Measurements from ENCODE around the gene CCNY.

The CCNY gene

DNA sequence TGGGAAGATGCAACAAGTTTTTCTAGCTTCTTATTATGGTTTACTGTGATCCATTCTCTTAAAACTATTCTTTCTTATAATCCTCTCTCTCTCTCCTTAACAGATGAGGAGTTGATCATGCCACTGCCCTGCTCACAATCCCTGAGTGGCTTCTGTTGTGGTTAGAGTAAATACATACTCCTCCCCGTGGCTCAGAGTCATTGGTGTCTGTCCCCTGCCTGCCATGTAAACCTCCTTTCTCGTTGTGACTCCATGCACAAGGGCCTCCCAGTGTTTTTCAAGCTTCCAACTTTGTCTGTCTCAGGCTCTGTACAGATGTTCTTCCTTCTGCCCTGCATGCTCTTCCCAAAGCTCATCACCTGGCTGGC, 20.4 kb downstream of the CCNY start:
- H3K9me2 ChIP-seq (replicated peaks; ENCODE audit: insufficient read depth, low read length): no peaks in the 10 kb centered on the region
- no peak overlapping the region for H3K27ac ChIP-seq (ENCODE audit: low read length)
- H2AFZ ChIP-seq (ENCODE audit: low read length): no peak overlapping the region
- H3K4me3 ChIP-seq (ENCODE audit: low read length): no peak overlapping the region
- peaks cover 16% of the 10 kb centered on the region for H3K4me1 ChIP-seq (ENCODE audit: low read length)
- H3K27me3 ChIP-seq (replicated peaks; ENCODE audit: insufficient read depth, low read length): no peaks in the 10 kb centered on the region
- no peaks in the 10 kb centered on the region for H3K36me3 ChIP-seq (replicated peaks; ENCODE audit: insufficient read depth, low read length)
- H4K20me1 ChIP-seq (ENCODE audit: insufficient read depth, low read length): 0 out of 2 replicates have a peak, but pooled peaks cover 3% of the 10 kb centered on the region
- H3F3A ChIP-seq (ENCODE audit: insufficient read depth, low read length): peaks cover 5% of the 10 kb centered on the region; the same call in 1 of the 2 replicates
- no peak overlapping the region for H3K9ac ChIP-seq (ENCODE audit: low read length)
- H3K79me2 ChIP-seq (ENCODE audit: low read length): peaks cover 87% of the 10 kb centered on the region
- no peak overlapping the region for H3K4me2 ChIP-seq (ENCODE audit: low read depth, low read length)
- no peak for DNase-seq
- no peaks in the 10 kb centered on the region for H3K9me3 ChIP-seq (replicated peaks; ENCODE audit: insufficient read depth, low read length)
- TF ChIP-seq, protein P1, sequence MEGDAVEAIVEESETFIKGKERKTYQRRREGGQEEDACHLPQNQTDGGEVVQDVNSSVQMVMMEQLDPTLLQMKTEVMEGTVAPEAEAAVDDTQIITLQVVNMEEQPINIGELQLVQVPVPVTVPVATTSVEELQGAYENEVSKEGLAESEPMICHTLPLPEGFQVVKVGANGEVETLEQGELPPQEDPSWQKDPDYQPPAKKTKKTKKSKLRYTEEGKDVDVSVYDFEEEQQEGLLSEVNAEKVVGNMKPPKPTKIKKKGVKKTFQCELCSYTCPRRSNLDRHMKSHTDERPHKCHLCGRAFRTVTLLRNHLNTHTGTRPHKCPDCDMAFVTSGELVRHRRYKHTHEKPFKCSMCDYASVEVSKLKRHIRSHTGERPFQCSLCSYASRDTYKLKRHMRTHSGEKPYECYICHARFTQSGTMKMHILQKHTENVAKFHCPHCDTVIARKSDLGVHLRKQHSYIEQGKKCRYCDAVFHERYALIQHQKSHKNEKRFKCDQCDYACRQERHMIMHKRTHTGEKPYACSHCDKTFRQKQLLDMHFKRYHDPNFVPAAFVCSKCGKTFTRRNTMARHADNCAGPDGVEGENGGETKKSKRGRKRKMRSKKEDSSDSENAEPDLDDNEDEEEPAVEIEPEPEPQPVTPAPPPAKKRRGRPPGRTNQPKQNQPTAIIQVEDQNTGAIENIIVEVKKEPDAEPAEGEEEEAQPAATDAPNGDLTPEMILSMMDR (IDR thresholded peaks at IDR 0.05; ENCODE audit: low read length): no peak
- TF ChIP-seq EZH2 (optimal IDR thresholded peaks at IDR 0.05; ENCODE audit: low read depth, low read length) (no peak), EZH2phosphoT487 (IDR thresholded peaks at IDR 0.05; ENCODE audit: low read length) (no peak)

- Histone ChIP-seq H3K36me3 (replicated peaks; ENCODE audit: insufficient read depth, low read length) (no peaks in the 10 kb centered on the region), H3K4me2 (ENCODE audit: low read depth, low read length) (no peak overlapping the region), H3K79me2 (ENCODE audit: low read length) (peaks cover 86% of the 10 kb centered on the region), H3K27me3 (replicated peaks; ENCODE audit: insufficient read depth, low read length) (no peaks in the 10 kb centered on the region), H3K9ac (ENCODE audit: low read length) (no peak overlapping the region), H3K4me3 (ENCODE audit: low read length) (no peak overlapping the region), H3K9me3 (replicated peaks; ENCODE audit: insufficient read depth, low read length) (no peaks in the 10 kb centered on the region), H3K9me2 (replicated peaks; ENCODE audit: insufficient read depth, low read length) (no peaks in the 10 kb centered on the region), H3F3A (ENCODE audit: insufficient read depth, low read length) (peaks cover 5% of the 10 kb centered on the region; the same call in 1 of the 2 replicates), H4K20me1 (ENCODE audit: insufficient read depth, low read length) (peaks cover 9% of the 10 kb centered on the region; the same call in 1 of the 2 replicates), H2AFZ (ENCODE audit: low read length) (no peak overlapping the region), H3K27ac (ENCODE audit: low read length) (no peak overlapping the region), H3K4me1 (ENCODE audit: low read length) (peaks cover 21% of the 10 kb centered on the region)
- no peak for DNase-seq
- TF ChIP-seq EZH2 (optimal IDR thresholded peaks at IDR 0.05; ENCODE audit: low read depth, low read length) (no peak), EZH2phosphoT487 (IDR thresholded peaks at IDR 0.05; ENCODE audit: low read length) (no peak)
- TF ChIP-seq, protein P1 (IDR thresholded peaks at IDR 0.05; ENCODE audit: low read length): no peak
These were observed 22.7 kb downstream of the CCNY start for GRCh38 chr10:35359056-35359455.

- no peak overlapping the region for H3K4me3 ChIP-seq (ENCODE audit: low read length)
- no peak overlapping the region for H3K4me2 ChIP-seq (ENCODE audit: low read depth, low read length)
- no peaks in the 10 kb centered on the region for H3K9me3 ChIP-seq (replicated peaks; ENCODE audit: insufficient read depth, low read length)
- H3K9ac ChIP-seq (ENCODE audit: low read length): no peak overlapping the region
- TF ChIP-seq EZH2phosphoT487 (IDR thresholded peaks at IDR 0.05; ENCODE audit: low read length) (no peak), EZH2 (optimal IDR thresholded peaks at IDR 0.05; ENCODE audit: low read depth, low read length) (no peak)
- TF ChIP-seq, protein P1 (IDR thresholded peaks at IDR 0.05; ENCODE audit: low read length): no peak
- no peak for DNase-seq
- peaks cover 21% of the 10 kb centered on the region for H3K4me1 ChIP-seq (ENCODE audit: low read length)
- H3K36me3 ChIP-seq (replicated peaks; ENCODE audit: insufficient read depth, low read length): no peaks in the 10 kb centered on the region
- H3K27me3 ChIP-seq (replicated peaks; ENCODE audit: insufficient read depth, low read length): no peaks in the 10 kb centered on the region
- no peak overlapping the region for H2AFZ ChIP-seq (ENCODE audit: low read length)
- H3F3A ChIP-seq (ENCODE audit: insufficient read depth, low read length): peaks cover 5% of the 10 kb centered on the region; the same call in 1 of the 2 replicates
- H3K9me2 ChIP-seq (replicated peaks; ENCODE audit: insufficient read depth, low read length): no peaks in the 10 kb centered on the region
- no peak overlapping the region for H3K27ac ChIP-seq (ENCODE audit: low read length)
- peaks cover 9% of the 10 kb centered on the region; the same call in 1 of the 2 replicates for H4K20me1 ChIP-seq (ENCODE audit: insufficient read depth, low read length)
- H3K79me2 ChIP-seq (ENCODE audit: low read length): peaks cover 87% of the 10 kb centered on the region
These were observed 23.6 kb downstream of the CCNY start for GRCh38 chr10:35359873-35360272.

All from MM.1S (cell line).